Natural killer cell (primary cell): ENCODE data around the gene DAZAP1. TPM values are rescaled to one million over a fixed set of nuclear protein-coding genes. Genes with fewer than 3 reads are reported as not detected.

Source experiments
- ATAC-seq, 3 donors: fragments of 150-1000 bp in 2 of 3; fragments of 200-7000 bp in 1 of 3; cut with Tn5 transposase; 1 replicate in 1 of 3; 2 replicates in 2 of 3; pipeline ENCODE4 v1.10.0; 2021; ENCODE audit warnings: mild to moderate bottlenecking in 2 of 3, moderate library complexity in 2 of 3
- DNase-seq, 2 donors: peaks; one replicate each; pipeline versions ENCODE4 v3.0.0 to v3.0.0-alpha.2; 2013 to 2021; ENCODE audit warnings: mixed read lengths in 1 of 2
- H3K27ac ChIP-seq: one replicate; pipeline ENCODE4 v1.5.1; 2013; ENCODE audit warnings: mild to moderate bottlenecking, low read length
- H3K27me3 ChIP-seq: one replicate; pipeline ENCODE4 v1.6.1; 2013; ENCODE audit warnings: low read length; ENCODE audit not compliant: control insufficient read depth, insufficient read depth
- H3K36me3 ChIP-seq: one replicate; pipeline ENCODE4 v1.6.1; 2013; ENCODE audit warnings: low read length; ENCODE audit not compliant: control insufficient read depth, insufficient read depth
- H3K4me1 ChIP-seq: one replicate; pipeline ENCODE4 v1.6.1; 2013; ENCODE audit warnings: low read length; ENCODE audit not compliant: control insufficient read depth, insufficient read depth
- H3K4me3 ChIP-seq: one replicate; pipeline ENCODE4 v1.5.1; 2013; ENCODE audit warnings: low read length
- H3K9me3 ChIP-seq: one replicate; pipeline ENCODE4 v1.6.1; 2013; ENCODE audit warnings: low read length; ENCODE audit not compliant: control insufficient read depth, insufficient read depth
- H3K27ac Mint-ChIP-seq, 2 donors: one replicate each; pipeline ENCODE4 v1.8.0; 2022; ENCODE audit warnings: mild to moderate bottlenecking in 2 of 2, mixed read lengths in 2 of 2, moderate library complexity in 1 of 2
- H3K27me3 Mint-ChIP-seq, 2 donors: one replicate each; pipeline ENCODE4 v1.8.0; 2022; ENCODE audit warnings: low read depth in 2 of 2, mixed read lengths in 2 of 2
- H3K36me3 Mint-ChIP-seq: one replicate; pipeline ENCODE4 v1.8.0; 2022; ENCODE audit warnings: mixed read lengths
- H3K4me1 Mint-ChIP-seq, 2 donors: one replicate each; pipeline ENCODE4 v1.8.0; 2022; ENCODE audit warnings: mixed read lengths in 2 of 2
- H3K4me3 Mint-ChIP-seq: one replicate; pipeline ENCODE4 v1.8.0; 2022; ENCODE audit warnings: mild to moderate bottlenecking, moderate library complexity, mixed read lengths
- H3K9me3 Mint-ChIP-seq, 2 donors: one replicate each; pipeline ENCODE4 v1.8.0; 2022; ENCODE audit warnings: mixed read lengths in 2 of 2
- WGBS: methylation state at CpG from one replicate; pipeline ENCODE4 v1.1.7; 2013; ENCODE audit warnings: missing lambda C conversion rate; ENCODE audit not compliant: insufficient coverage; 5-methylcytosine and 5-hydroxymethylcytosine counted together
- intact Hi-C: fragments of 100-400 bp; cut with micrococcal nuclease; formaldehyde crosslinking; loops from one replicate; pipeline ENCODE4 v1.14.2; 2022
- total RNA-seq, 4 donors: library from RNA; stranded (reverse); fragments of 120-200 nt in 1 of 4; gene quantifications; one replicate each; pipeline versions ENCODE4 v1.2.3 to v1.2.4, GENCODE V29; 2013 to 2022
- TF ChIP-seq, protein P1 (sequence below): fragments of 200-600 bp; IDR thresholded peaks from one replicate; pipeline ENCODE4 v1.8.0; 2022; ENCODE audit warnings: antibody characterized with exemption

The DAZAP1 gene
- total RNA-seq, 3 donors from 2014 or later (not counting 1 experiment from before 2014, with no cell fraction given), result 166 to 207 (median 170) TPM

DNA sequence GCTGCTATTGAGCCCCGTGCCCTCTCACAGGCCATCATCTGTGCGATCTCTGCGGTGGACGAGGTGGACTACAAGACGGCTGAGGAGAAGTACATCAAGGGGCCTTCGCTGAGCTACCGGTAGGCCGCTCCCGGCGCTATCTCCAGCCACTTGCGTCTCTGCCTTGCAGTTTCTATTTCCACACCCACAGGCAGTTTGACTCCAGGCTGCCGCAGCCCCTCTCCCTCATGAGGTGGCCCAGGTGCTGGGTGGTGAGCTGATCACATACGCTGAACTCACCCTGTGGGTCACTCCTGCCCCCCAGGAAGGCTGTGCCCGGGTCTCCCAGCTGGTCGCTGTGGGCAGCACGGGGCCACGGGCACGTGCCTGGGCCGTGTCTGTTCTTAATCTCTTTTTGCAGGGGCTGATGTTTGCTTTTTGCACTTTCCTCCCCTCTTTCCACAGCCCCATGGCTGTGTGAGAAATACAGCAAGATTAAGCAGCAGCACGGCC is 34.3 kb upstream of the DAZAP1 start:
- ATAC-seq, result no peak
- WGBS, result 97% methylated on average over 20 of the region's 20 CpGs
- no peak overlapping the region for H3K27ac Mint-ChIP-seq
- no peaks in the 10 kb centered on the region for H3K27me3 ChIP-seq
- no peaks in the 10 kb centered on the region for H3K27me3 Mint-ChIP-seq
- H3K9me3 ChIP-seq, result no peaks in the 10 kb centered on the region
- TF ChIP-seq, protein P1, sequence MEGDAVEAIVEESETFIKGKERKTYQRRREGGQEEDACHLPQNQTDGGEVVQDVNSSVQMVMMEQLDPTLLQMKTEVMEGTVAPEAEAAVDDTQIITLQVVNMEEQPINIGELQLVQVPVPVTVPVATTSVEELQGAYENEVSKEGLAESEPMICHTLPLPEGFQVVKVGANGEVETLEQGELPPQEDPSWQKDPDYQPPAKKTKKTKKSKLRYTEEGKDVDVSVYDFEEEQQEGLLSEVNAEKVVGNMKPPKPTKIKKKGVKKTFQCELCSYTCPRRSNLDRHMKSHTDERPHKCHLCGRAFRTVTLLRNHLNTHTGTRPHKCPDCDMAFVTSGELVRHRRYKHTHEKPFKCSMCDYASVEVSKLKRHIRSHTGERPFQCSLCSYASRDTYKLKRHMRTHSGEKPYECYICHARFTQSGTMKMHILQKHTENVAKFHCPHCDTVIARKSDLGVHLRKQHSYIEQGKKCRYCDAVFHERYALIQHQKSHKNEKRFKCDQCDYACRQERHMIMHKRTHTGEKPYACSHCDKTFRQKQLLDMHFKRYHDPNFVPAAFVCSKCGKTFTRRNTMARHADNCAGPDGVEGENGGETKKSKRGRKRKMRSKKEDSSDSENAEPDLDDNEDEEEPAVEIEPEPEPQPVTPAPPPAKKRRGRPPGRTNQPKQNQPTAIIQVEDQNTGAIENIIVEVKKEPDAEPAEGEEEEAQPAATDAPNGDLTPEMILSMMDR, result no peak
- H3K36me3 Mint-ChIP-seq, result no peaks in the 10 kb centered on the region
- H3K4me3 Mint-ChIP-seq, result no peak overlapping the region
- H3K4me3 ChIP-seq, result no peak overlapping the region
- no peaks in the 10 kb centered on the region for H3K4me1 Mint-ChIP-seq
- peaks cover 30% of the 10 kb centered on the region for H3K36me3 ChIP-seq
- no peaks in the 10 kb centered on the region for H3K9me3 Mint-ChIP-seq
- H3K4me1 ChIP-seq, result no peaks in the 10 kb centered on the region
- DNase-seq, result no peak
- intact Hi-C loops, result no loop called here
- no peak overlapping the region for H3K27ac ChIP-seq

DNA sequence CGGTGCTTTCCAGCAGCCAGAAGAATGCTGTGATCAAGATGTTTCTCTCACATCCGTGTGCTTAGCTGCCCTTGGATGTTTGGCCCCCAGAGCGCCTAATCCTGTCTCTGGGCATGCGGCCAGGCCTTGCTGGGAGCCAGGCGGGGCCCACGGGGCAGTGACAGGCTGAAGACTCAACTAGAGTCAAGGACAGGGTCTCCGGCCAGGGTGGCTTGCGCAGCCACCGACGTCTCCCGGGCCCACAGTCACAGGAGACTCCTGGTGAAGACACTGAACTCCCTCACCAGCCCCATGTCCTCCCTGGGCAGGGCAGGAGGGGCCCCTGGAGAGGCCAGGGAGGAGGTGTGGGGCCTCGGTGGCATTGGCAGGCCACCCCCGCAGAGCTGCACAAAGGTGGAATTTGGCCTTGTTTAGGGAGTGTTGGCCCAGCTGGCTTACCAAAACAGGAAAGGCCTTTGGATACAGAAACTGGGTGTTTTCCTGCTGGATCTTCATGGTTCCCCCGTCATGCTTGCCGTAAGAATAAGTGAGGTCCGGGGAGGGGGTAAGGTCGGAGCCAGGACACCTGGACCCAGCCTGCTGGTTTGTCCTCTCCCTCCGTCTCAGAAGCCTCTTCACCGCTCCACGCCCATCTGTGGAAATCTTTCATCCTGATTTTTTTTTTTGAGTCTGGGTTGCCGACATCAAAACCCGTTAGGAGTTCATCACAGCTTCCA is 33.7 kb upstream of the DAZAP1 start:
- H3K9me3 ChIP-seq, result no peaks in the 10 kb centered on the region
- H3K36me3 ChIP-seq, result peaks cover 30% of the 10 kb centered on the region
- H3K4me1 Mint-ChIP-seq, result no peaks in the 10 kb centered on the region
- no peaks in the 10 kb centered on the region for H3K36me3 Mint-ChIP-seq
- 97% methylated on average over 22 of the region's 22 CpGs for WGBS
- no peaks in the 10 kb centered on the region for H3K9me3 Mint-ChIP-seq
- H3K27me3 ChIP-seq, result no peaks in the 10 kb centered on the region
- no peak overlapping the region for H3K27ac ChIP-seq
- no peak overlapping the region for H3K4me3 Mint-ChIP-seq
- TF ChIP-seq, protein P1, result no peak
- DNase-seq (no peak), ATAC-seq (no peak)
- H3K4me1 ChIP-seq, result no peaks in the 10 kb centered on the region
- H3K4me3 ChIP-seq, result no peak overlapping the region
- H3K27me3 Mint-ChIP-seq, result no peaks in the 10 kb centered on the region
- intact Hi-C loops, result no loop called here
- H3K27ac Mint-ChIP-seq, result no peak overlapping the region

GRCh38 chr19:1374250-1374577 is 33.2 kb upstream of the DAZAP1 start:
- Histone ChIP-seq H3K9me3 (no peaks in the 10 kb centered on the region), H3K27ac (no peak overlapping the region), H3K4me1 (no peaks in the 10 kb centered on the region), H3K27me3 (no peaks in the 10 kb centered on the region), H3K4me3 (no peak overlapping the region), H3K36me3 (peaks cover 30% of the 10 kb centered on the region)
- TF ChIP-seq, protein P1, result no peak
- DNase-seq (no peak), ATAC-seq (no peak)
- 86% methylated on average over 12 of the region's 12 CpGs for WGBS
- Mint-ChIP-seq H3K27ac (no peak overlapping the region), H3K4me3 (no peak overlapping the region), H3K27me3 (no peaks in the 10 kb centered on the region), H3K4me1 (no peaks in the 10 kb centered on the region), H3K9me3 (no peaks in the 10 kb centered on the region), H3K36me3 (no peaks in the 10 kb centered on the region)
- intact Hi-C loops, result no loop called here

- peaks cover 11% of the 10 kb centered on the region for H3K36me3 ChIP-seq
- DNase-seq, result no peak
- H3K9me3 Mint-ChIP-seq, result no peaks in the 10 kb centered on the region
- TF ChIP-seq, protein P1, result no peak
- H3K4me1 Mint-ChIP-seq, result no peaks in the 10 kb centered on the region
- no peaks in the 10 kb centered on the region for H3K36me3 Mint-ChIP-seq
- H3K4me1 ChIP-seq, result no peaks in the 10 kb centered on the region
- no peak overlapping the region for H3K4me3 ChIP-seq
- H3K9me3 ChIP-seq, result no peaks in the 10 kb centered on the region
- no peak for ATAC-seq
- no peaks in the 10 kb centered on the region for H3K27me3 ChIP-seq
- no peaks in the 10 kb centered on the region for H3K27me3 Mint-ChIP-seq
- WGBS, result 96% methylated on average over 15 of the region's 17 CpGs
- intact Hi-C loops, result no loop called here
- no peak overlapping the region for H3K27ac ChIP-seq
- H3K4me3 Mint-ChIP-seq, result peak overlapping the region; percentile 13
- H3K27ac Mint-ChIP-seq, result no peak overlapping the region
Measured at GRCh38 chr19:1376415-1376805, 31.0 kb upstream of the DAZAP1 start.
